ENCODE results near the gene TUT7.

TUT7 gene

GRCh38 chr9:86282979-86283535 lies 71.2 kb downstream of the TUT7 start (continued):
- TF ChIP-seq TRIM28 (IDR thresholded peaks at IDR 0.05; ENCODE audit: borderline replicate concordance, low read length) (peak; percentile 83), SCRT2 (tag by site-specific recombination; IDR thresholded peaks at IDR 0.05) (peak; percentile 54), ZBTB7A (tag by site-specific recombination; IDR thresholded peaks at IDR 0.05; ENCODE audit: low read depth) (no peak), ZBTB21 (tag by site-specific recombination; IDR thresholded peaks at IDR 0.05) (peak; percentile 1; the same call in 1 of the 2 replicates), ZSCAN18 (tag by site-specific recombination; IDR thresholded peaks at IDR 0.05) (no peak), ZNF843 (tag by site-specific recombination; IDR thresholded peaks at IDR 0.05) (no peak), ZFP69B (tag by site-specific recombination; IDR thresholded peaks at IDR 0.05) (0 out of 2 replicates have a peak, but pooled peaks have one; percentile 2), ZIC2 (tag by site-specific recombination; IDR thresholded peaks at IDR 0.05) (0 out of 2 replicates have a peak, but pooled peaks have one; percentile 12), ZNF391 (tag by site-specific recombination; IDR thresholded peaks at IDR 0.05; ENCODE audit: borderline replicate concordance, low read depth) (0 out of 2 replicates have a peak, but pooled peaks have one; percentile 78), HOXA7 (CRISPR knock-in tag; IDR thresholded peaks at IDR 0.05; ENCODE audit: borderline replicate concordance) (no peak), ZNF404 (tag by site-specific recombination; IDR thresholded peaks at IDR 0.05) (no peak), ZNF560 (tag by site-specific recombination; IDR thresholded peaks at IDR 0.05; ENCODE audit: borderline replicate concordance) (no peak), ZNF416 (tag by site-specific recombination; IDR thresholded peaks at IDR 0.05) (no peak), ZXDB (tag by site-specific recombination; IDR thresholded peaks at IDR 0.05) (peak; percentile 16; the same call in 1 of the 2 replicates), ZNF624 (tag by site-specific recombination; IDR thresholded peaks at IDR 0.05) (no peak), MYNN (tag by site-specific recombination; IDR thresholded peaks at IDR 0.05; ENCODE audit: borderline replicate concordance) (no peak), ZNF555 (tag by site-specific recombination; conservative IDR thresholded peaks at IDR 0.05) (no peak), REST (tag by site-specific recombination; IDR thresholded peaks at IDR 0.05) (peak; percentile 74), GLIS2 (tag by site-specific recombination; IDR thresholded peaks at IDR 0.05) (0 out of 2 replicates have a peak, but pooled peaks have one; percentile 63), ZNF561 (tag by site-specific recombination; IDR thresholded peaks at IDR 0.05; ENCODE audit: borderline replicate concordance) (0 out of 2 replicates have a peak, but pooled peaks have one; percentile 7), ZNF621 (tag by site-specific recombination; IDR thresholded peaks at IDR 0.05) (no peak), HOXC10 (CRISPR knock-in tag; IDR thresholded peaks at IDR 0.05) (no peak), ZNF610 (tag by site-specific recombination; IDR thresholded peaks at IDR 0.05; ENCODE audit: borderline replicate concordance) (no peak), ZBTB44 (tag by site-specific recombination; IDR thresholded peaks at IDR 0.05) (no peak), ZNF133 (tag by site-specific recombination; IDR thresholded peaks at IDR 0.05) (peak; percentile 76), ZNF664 (tag by site-specific recombination; IDR thresholded peaks at IDR 0.05) (no peak)
- TF ChIP-seq, protein P1, sequence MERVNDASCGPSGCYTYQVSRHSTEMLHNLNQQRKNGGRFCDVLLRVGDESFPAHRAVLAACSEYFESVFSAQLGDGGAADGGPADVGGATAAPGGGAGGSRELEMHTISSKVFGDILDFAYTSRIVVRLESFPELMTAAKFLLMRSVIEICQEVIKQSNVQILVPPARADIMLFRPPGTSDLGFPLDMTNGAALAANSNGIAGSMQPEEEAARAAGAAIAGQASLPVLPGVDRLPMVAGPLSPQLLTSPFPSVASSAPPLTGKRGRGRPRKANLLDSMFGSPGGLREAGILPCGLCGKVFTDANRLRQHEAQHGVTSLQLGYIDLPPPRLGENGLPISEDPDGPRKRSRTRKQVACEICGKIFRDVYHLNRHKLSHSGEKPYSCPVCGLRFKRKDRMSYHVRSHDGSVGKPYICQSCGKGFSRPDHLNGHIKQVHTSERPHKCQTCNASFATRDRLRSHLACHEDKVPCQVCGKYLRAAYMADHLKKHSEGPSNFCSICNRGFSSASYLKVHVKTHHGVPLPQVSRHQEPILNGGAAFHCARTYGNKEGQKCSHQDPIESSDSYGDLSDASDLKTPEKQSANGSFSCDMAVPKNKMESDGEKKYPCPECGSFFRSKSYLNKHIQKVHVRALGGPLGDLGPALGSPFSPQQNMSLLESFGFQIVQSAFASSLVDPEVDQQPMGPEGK (tag by site-specific recombination; IDR thresholded peaks at IDR 0.05): peak; percentile 19; the same call in 1 of the 2 replicates
- TF ChIP-seq, protein P2, sequence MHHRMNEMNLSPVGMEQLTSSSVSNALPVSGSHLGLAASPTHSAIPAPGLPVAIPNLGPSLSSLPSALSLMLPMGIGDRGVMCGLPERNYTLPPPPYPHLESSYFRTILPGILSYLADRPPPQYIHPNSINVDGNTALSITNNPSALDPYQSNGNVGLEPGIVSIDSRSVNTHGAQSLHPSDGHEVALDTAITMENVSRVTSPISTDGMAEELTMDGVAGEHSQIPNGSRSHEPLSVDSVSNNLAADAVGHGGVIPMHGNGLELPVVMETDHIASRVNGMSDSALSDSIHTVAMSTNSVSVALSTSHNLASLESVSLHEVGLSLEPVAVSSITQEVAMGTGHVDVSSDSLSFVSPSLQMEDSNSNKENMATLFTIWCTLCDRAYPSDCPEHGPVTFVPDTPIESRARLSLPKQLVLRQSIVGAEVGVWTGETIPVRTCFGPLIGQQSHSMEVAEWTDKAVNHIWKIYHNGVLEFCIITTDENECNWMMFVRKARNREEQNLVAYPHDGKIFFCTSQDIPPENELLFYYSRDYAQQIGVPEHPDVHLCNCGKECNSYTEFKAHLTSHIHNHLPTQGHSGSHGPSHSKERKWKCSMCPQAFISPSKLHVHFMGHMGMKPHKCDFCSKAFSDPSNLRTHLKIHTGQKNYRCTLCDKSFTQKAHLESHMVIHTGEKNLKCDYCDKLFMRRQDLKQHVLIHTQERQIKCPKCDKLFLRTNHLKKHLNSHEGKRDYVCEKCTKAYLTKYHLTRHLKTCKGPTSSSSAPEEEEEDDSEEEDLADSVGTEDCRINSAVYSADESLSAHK (tag by site-specific recombination; IDR thresholded peaks at IDR 0.05): no peak
- TF ChIP-seq, protein P3, sequence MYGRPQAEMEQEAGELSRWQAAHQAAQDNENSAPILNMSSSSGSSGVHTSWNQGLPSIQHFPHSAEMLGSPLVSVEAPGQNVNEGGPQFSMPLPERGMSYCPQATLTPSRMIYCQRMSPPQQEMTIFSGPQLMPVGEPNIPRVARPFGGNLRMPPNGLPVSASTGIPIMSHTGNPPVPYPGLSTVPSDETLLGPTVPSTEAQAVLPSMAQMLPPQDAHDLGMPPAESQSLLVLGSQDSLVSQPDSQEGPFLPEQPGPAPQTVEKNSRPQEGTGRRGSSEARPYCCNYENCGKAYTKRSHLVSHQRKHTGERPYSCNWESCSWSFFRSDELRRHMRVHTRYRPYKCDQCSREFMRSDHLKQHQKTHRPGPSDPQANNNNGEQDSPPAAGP (tag by site-specific recombination; IDR thresholded peaks at IDR 0.05): no peak
